Activated CD4-positive, alpha-beta T cell treated with anti-CD3 and anti-CD28 coated beads, Interleukin-2, amount 50 U/mL, for 16 hours (primary cell): ENCODE measurements around the gene ALDH16A1.

Experiments used
- DNase-seq: peaks from one replicate; pipeline ENCODE4 v3.0.0-alpha.2; 2020

ALDH16A1 gene

DNA sequence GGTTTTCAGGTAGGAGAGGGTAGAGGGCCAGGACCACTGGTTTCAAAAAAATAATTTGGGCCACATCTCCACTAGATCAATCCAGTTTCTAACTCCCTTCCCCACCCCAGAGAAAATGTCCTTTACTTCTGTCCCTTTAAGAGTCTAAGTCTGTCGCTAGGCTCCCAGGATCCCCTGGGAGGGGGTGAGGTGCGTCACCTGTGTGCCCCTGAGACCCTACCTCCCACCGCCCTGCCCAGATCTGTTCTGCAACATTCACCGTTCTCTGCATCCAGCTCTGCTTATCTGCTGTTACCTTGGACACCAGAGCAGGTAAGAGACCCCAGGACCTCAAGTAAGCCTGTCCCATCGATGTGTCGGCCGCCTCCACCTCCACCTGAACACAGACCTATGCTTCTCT, 27.8 kb upstream of the ALDH16A1 start, which contains the start of gene GFY:
GFY (plus strand) TSS at position 211 of the 400 bp plus-strand sequence. CDS start 1,043 bp downstream, outside the sequence.
- no peak for DNase-seq

DNA sequence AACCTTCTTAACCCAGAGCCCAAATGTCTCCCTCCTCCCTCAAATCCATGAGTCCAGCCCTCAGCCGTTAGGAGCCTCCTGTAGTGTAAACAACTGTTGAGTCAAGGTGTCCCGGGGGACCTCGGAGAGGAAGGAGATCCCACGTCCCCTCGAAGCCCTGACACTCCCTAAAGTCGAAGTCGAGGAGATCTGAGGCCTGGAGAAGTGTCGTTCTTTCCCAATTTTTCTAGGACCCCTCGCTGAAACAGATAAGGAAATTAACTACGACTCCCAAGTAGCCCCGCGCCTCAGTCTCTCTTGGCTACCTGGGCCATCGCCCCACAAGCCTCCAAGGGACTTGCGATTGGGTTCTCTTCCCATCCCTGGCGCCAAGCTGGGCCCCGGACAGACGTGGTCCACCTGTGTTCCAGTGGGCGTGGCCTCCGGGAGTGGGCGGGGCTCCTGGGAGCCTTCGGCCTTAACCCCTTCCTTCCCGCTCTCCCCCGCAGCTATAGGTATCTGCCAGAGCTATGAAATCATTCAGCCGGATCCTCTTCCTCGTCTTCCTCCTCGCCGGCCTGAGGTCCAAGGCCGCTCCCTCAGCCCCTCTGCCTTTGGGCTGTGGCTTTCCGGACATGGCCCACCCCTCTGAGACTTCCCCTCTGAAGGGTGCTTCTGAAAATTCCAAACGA, 27.0 kb upstream of the ALDH16A1 start:
- DNase-seq: no peak

DNA sequence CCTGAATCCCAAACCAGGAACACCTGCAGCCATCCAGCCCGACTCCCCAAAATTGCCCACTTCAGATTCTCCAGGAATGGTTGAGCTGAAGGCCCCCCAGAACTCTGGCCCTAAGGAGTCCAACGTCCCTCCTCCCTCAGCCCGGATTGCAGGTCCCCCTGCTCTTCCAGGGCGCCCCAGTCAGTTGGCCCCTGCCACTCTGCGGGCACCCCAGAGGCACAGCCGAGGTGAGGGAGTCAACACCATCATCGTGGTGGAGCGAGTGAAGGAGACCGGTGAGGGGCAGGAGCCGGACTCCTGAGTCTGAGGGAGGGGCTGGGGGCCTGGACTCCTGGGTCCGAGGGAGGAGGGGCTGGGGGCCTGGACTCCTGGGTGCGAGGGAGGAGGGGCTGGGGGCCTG, 25.7 kb upstream of the ALDH16A1 start:
- no peak for DNase-seq

DNA sequence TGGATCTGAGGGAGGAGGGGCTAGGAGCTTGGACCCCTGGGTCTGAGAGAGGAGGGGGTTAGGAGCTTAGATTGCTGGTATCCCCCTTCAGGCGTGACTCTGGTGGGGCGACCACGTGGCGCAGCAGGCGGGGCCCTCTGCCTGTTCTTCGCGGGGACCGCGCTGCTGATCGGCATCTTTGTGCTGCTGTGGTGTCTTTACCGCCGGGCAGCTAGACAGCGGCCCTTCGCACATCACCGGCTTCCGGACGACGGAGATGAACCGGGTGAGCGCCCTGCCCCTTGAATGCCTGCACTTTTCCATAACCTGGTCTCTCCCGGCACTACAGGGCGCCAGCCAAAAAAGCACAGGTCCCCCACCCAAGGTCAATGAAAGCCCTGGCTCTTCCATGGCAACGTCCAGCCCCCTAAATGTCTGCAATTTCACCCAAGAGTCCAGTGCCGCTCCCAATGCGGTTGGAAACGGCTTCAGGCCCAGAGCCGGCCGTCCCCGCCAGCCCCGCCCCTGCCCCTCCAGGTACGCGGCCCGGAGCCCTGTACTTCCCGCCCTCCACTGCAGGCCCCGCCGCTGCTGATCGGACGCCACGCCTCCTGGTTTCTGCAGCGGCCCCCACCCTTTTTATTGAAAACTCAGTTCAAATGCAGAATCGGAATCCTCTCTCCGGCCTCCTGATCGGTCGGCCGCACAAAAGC, 25.0 kb upstream of the ALDH16A1 start:
- no peak for DNase-seq

DNA sequence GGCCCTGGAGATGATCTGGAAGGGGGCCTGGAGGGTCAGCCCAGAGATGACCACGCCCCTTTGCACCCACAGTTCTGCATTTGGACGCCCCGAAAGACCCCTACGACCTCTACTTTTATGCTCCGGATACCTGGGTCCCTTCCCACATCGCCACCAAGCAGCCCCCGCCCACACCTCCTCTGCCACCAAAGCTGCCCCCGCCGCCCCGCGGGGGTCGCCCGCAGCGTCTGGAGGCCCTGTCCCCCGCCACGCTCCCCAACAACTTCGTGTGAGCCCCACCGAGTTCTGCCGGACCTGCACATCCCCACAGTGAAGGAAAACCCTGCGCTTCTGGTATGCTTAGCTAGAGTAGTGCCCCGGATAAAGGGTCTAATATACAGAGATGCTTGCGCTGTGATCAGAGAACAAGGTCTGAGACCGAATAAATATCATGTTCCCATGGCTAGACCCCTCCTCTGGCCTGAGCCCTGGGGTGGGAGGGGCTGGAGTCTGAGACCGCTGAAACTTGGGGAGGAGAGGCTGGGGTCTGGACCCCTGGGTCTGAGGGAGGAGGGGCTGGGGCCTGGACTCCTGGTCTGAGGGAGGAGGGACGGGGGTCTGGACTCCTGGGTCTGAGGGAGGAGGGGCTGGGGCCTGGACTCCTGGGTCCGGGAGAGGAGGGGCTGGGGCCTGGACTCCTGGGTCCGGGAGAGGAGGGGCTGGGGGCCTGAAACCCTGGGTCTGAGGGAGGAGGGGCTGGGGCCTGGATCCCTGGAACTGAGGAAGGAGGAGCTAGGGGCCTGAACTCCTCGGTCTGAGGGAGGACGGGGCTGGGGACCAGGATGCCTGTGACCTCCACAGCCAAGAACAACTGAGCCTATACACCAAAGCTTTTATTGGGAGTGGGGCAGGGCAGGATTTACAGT, 24.2 kb upstream of the ALDH16A1 start:
- DNase-seq: no peak

DNA sequence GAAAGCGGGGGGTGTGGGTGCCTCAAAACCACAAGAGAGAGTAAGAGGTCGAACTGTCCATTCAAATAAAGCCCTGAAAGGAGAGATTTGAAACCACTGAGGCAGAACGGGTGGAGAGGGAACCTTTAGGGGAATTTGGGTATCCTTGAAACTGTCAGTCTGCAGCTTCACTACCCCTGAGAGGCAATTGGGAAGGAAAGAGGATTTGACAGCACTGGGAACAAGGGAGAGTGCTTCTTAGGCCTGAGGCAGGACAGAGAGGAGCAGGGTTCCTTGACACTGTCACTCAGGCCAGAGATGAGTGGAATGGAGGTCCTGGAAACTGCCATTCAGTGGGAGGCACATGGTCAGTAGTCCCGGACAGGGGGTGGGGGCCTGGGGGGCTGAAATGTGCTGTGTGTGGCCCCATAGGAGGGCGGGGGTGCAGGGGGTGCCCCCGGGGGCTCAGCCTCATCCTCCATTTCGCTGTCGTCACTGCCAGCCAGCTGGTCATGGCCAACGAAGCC, 22.8 kb upstream of the ALDH16A1 start:
- no peak for DNase-seq

DNA sequence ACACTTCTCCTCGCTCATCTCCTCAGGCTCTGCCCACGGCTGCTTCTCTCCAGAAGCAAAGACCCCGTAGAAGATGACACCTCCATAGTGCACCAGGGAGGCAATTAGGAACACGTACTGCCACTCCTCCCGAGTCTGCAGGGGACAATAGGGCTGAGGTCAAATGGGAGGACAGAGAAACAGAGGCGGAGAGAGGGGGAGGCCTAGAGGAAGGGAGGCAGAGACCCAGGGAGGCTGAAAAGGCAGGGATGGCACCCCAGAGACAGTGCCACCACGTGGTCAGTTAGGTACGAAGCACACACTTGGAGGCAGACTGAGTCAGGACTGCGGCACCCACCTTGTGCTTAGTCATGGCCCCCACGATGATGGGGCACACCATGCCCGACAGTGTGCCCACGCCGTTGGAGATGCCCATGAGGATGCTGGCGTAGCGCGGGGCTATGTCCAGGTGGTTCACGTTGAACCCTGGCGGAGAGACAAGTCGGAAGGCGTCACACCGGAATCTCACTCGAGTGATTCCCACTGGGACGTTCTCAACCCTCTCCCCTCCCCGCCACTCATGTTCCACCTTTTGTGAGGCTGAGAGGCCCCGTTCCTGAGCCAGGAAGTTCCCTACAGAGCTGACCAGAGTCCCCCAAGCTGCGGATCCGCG, 22.2 kb upstream of the ALDH16A1 start:
- no peak for DNase-seq

DNA sequence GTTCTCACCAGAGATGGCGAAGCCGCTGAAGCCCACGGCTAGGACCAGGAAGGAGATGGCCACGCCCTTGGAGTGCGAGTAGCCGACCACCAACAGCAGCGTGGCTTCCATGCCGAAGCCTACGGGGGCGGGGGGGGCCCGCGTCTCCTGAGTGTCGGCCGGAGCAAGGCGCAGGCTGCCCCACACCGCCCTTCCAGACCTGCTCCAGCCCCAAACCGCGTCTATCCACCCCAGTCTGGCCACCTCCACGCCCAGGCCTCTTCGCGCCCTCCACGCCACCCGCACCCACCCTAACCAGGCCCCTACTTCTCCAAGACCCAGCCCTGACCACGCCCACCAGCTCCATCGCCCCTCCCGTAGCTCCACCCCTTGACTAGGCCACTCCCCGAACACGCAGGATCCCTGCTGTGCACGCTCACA, 21.7 kb upstream of the ALDH16A1 start:
- DNase-seq: no peak

DNA sequence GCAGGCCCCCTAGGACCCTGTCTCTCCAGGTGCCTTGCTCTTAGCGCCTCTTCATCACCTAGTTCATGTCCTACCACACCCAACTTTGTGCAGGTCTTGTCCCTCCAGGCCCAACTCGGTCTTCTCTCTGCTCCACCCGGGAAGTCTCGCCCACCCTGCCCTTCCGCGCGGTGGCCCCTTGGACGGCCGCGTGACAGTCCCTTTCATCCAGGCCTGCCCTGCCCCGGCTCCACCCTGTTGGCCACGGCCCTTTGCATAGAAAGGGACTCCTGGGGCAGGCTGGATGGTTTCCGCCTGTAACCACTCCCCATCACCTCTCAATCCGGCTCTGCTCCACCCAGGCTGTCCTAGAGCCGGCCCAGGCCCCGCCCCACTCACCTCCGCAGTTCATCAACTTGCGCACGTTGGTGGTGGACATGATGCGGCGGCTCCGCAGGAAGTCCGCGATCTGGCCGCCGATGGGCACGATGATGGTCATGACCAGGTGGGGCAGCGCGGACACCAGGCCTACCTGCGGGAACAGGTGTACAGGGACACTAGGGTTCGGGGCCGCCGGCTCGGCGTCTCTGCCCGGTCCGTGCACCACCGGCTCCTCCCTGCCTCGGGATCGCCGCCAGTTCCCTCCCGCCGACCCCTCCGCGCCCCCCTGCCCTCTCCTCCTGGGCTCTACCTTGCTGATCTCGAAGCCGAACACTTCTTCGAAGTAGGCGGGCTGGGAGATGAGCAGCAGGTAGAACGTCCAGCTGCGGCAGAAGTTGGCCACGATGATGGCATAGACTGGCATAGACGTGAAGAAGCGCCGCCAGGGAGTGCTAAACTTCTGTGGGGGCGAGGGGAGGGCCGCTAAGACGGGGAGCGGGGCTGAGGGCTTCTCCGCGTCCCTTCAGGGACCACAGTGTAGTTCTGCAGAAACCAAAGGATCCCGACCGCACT, 20.6 kb upstream of the ALDH16A1 start:
- no peak for DNase-seq

DNA sequence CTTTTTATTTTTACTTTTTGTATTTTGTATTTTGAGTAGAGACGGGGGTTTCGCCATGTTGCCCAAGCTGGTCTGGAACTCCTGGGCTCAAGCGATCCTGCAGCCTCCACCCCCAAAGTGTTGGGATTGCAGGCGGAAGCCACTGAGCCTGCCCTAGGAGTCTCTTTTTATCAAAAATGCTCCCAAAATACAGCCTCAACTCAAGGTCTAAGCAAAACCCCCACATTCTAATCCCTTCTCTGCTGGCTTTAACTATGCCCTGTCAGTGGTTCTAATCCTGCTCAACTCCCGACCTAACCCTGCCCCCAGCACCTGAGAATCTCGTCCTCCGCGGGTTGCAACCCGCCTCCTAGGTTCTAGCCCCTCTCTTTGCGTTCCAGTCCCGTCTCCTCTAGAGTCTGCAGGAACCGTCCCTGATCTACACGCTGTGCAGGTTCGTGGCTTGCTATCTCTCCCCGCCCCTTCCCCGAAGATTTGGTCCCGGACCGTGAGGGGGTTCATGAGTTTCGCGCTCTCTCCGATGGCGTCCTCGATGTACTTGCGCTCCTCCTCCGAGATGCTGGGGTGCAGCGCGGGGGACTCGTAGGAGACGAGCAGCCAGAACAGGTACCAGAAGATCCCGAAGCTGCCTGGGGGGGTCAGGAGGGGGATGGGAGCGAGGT, 19.7 kb upstream of the ALDH16A1 start:
- DNase-seq: no peak

DNA sequence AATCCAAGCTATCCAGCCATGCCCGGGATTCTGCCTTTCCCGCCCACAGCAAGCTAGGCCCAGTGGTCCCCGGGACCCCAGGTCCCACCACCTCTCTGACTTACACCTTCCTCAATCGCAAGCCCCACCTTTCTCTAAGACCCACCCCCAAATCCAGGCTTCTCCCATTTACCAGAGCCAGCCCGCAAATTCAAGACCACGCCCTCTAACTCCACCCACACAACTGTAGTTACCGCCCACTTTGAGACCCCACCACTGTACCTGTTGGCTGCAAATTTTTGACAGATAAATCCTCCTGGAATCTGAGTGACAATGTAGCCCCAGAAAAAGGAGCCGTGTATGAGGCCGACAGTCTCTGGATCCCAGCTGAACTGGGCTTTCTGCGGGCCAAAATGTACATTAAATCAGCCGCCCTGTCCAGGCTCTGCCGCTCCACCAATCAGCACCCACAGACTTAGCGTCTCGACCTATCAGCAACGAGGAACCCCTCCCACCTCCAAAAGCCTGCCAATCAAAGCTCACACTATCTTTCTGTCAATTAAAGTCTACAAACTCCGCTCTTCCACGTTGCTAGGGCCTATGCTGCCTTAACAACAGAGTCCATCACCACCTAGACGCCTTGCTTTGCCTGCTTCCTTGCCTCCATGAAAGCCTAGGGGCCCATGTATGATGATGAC, 18.0 kb upstream of the ALDH16A1 start:
- no peak for DNase-seq

DNA sequence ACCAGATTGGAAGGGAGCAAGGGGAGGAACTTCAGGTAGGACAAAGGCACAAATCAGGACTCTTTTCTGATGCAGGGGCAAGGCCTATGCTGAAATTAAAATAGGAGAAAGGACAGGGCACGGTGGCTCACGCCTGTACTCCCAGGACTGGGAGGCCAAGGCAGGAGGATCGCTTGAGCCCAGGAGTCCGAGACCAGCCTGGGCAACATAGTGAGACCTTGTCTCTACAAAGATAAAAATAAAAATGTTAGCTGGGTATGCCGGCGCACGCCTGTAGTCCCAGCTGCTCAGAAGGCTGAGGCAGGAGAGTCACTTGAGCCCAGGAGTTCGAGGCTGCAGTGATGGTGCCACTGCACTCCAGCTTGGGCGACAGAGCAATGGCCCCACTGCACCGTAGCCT, 17.4 kb upstream of the ALDH16A1 start:
- DNase-seq: no peak

DNA sequence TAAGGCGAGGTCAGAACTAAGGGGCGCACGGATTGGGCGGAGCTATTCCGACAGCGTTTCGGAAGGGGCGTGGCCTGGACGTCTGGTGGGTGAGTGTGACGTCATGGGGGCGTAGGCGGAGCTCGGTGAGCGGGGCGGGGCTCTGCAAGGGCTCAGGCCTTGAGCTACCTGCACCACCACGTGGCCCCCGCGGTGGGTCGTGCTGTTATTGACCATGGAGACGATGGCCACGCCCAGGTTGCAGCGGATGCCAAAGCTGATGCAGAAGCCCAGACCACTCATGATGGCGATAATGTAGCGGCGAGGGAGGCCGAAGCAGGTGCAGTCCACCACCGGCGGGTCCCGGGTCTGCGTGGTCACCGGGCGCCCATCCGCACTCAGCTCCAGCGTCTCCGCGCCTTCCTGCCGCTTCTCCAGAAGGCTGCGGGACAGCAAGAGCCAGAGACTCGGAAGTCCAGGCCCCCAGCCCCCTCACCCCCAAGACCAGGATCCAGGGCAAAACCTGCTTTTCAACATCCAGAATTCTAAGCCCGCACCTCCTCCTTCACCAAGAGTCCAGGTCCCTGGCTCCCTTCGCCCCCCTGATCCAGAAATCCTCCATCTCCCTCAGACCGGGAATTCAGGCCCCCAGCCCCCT, 16.5 kb upstream of the ALDH16A1 start:
- DNase-seq: peak; percentile 65

DNA sequence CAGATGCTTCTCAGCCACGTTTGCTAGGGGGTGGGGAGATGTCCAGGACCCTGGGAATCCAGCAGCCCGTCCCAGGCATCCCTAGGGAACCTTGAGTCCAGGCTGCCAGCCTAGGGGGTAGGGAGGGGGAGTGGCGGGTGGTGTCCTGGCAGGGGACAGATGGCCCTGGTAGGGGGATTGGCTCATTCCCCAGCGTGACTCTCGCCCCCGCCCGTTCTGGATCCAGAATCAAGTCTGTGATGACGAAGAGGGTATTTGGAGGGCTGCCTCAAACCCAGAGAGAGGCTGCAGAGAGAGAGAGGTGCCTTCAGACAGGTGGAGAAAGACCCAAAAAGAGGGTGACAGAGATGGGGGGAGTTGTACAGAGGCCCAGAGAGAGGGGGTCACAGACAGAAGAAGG, 15.8 kb upstream of the ALDH16A1 start:
- no peak for DNase-seq

DNA sequence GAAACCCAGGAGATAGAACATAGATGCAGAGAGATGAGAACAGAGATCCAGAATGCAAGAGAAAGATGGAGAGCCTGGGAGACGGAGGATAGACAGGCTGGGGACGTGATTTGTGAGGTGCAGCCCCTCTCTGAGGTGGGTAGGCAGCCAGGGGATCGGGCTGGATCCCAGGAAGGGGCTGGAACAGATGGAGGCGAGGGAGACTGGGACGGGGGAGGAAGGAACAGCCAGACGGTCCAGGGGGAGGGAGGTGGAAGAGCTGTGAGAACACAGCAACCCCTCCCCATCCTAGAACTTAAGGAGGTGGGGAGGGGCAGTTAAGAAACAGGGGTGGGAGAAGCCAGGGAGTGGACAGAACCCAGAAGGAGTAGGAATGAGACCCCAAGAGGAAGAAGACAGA, 14.8 kb upstream of the ALDH16A1 start:
- DNase-seq: no peak

DNA sequence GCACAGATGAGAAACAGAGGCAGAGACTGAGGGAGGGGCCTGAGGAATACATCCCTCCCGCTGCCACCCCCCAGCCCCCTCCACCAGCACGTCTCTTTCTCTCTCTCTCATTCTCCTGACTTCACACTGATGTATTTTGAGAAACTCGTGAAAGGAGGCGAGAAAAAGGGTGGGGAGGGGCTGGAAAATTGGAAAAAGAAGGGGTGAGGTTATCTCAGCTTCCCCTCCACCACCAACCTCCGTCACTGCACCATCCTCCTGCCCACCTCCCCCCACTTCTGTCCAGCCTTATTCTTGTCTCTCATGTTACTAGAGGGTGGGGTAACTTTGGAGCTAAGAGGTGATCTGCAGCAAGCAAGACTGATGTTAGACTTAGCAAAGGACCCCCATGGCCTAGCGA, 13.2 kb upstream of the ALDH16A1 start:
- DNase-seq: no peak

DNA sequence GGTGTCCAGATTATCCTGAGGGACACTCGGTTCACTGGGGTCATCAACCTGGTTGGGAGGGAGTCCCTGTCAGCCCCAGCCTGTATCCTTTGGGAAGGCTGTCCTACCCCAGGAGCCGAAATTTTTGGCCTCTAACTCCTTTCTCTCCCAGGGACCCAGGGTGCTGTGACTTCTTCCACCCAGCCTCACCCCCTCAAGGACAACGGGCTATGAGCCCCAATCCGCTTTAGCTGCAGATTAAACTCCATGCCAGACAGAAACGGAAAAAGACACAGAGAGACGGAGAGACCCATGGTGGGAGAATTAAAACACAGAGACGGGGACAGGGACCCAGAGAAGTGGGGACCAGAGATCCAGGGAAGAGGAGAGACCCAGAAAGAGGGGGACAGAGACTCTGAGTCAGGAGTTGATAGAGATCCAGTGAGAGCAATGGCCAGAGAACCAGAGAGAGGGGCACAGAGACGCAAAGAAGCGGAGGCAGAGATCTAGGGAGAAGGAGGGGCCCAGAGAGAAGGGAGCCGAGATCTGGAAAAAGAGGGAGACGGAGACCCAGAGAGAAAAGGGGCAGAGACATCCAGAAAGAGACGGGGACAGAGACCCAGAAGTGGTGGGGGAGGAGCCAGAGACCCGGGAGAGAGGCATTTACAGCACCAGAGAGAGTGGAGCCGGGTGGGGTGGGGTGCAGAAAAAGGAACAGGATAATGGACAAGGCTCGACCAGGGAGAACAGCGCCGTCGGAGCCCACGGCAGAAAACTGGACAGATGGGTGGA, 12.4 kb upstream of the ALDH16A1 start:
- no peak for DNase-seq

DNA sequence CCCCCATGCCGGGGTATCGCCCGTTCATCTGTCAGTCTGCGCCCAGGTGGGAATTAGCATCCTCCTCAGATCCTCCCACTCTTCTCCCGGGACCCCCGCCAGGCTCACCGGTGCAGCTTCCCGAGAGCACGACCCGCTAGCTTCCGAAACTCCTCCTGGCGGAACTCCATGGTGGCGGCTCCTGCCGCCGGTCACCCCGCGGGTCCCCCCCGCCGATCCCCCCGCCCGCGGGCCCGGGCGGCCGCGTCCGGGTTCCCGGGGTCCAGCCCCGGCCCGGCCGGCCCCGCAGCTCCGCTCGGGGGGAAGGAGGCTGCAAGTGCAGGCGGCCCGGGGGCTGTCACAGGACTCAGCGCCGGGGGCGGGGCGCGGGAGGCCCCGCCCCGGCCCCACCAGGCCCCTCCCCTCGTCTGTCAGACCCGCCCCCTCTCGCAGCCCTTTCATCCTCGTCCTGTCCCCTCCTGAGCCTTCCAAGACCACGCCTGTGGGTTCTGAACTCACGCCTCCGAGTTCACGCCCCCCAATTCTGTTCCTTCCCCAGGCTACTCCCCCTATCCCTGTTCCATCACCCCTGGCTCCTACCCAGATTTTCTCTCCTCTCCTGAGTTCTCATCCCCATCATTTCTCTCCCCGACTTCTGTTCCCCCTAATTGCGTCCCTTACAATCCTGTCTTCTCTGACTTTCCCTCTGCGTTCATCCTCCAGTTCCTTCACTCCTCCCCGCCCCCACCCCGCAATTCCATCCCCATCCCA, 11.6 kb upstream of the ALDH16A1 start, which contains the start of gene SLC17A7:
SLC17A7 (minus strand) TSS at position 318 of the 750 bp plus-strand sequence; CDS start at position 170, 148 bp downstream.
- peak; percentile 39 for DNase-seq
